ENCODE results near the gene CREBRF.

GRCh38 chr5:173188280-173188679 lies 132.1 kb downstream of the CREBRF start:
- TF ChIP-seq CTCF (conservative IDR thresholded peaks at IDR 0.05; ENCODE audit: low read length) (no peak), EZH2phosphoT487 (IDR thresholded peaks at IDR 0.05; ENCODE audit: borderline replicate concordance, low read depth, low read length) (no peak)
